A204.1 (cell line): ENCODE measurements around the gene ADAMTS17.

ENCODE experiments used
- FAIRE-seq: peaks from 2 replicates; lab custom pipeline; 2012; peaks lifted over from hg19 to GRCh38; lab: Jason Lieb, UNC

The ADAMTS17 gene

DNA sequence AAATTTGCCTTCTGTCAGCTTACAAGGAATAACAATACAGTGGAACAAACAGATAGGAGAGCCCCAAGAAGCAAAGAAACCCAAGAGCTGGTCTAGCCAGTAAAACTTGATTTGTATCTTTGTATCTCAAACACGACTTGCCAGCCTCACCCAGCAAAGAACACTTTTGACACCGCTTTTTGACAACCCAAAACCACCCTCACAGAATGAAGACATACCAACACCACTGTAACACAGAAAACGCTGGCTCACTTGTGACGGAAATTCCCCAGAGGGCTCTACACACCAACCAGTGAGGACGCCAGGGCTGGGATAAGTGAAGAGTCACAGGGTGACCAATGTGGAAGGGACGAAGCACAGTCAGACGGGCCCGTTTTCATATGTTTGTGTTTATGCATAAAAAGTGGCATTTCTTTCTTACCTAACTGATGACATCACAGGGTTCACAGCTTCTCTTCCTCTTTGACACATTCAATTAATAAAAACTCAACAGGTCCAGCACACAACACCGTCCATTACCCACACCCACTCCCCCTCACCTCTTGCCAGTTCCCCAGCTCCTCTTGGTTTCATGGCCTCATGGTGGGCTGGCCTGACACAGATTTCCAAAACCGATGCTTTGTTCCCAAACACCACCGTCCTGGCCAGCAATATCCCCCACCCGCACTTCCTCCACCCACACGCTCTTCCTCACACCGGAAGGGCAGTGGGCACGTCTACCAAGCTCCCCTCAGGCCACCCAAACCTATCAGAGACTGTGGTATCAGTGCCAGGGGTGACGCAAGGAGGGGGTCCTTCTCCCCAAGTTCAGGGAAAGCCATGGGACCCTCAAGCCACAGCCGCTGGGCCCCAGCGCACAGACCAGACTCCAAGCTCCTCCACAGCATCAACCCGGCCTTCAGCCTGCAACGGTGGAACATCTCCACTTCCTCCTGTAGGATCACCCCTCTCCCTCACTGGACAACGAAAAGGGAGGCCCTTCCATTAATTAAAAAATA is 94.2 kb downstream of the ADAMTS17 start:
- FAIRE-seq: no peak

DNA sequence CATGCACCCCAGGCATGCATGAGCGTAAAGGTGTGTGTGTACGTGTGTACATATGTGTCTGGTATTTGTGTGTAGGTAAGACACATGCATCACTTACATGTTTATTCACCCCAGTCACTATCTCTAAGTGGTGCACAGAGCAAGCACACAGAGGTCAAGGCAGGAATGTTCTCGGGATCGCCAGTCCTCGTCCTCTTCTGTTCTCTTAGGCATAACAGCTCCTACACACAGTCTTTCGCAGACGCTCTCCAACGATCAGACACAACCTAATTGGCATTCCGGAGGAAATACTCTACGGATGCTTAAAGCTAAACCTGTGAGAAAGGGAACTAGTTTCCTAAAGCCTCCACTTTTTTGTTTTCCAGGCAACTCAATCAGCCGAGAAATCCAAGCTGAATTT is 95.9 kb downstream of the ADAMTS17 start:
- FAIRE-seq: no peak

DNA sequence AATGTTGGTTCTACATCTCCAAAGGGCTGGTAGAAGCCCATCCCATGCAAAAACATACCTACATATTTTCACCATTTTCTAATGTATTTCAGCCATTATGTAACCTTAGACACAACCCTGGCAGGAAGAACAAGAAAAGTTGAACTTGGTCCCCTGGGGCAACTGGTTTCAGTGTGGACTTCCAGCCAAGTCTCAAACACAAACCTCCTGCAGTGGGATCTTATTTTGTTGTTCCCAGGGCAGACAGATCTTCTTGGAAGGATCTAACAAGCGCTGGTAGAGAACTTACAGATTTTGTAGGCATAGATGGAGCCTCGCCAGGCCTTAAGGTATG is 96.3 kb downstream of the ADAMTS17 start:
- no peak for FAIRE-seq

DNA sequence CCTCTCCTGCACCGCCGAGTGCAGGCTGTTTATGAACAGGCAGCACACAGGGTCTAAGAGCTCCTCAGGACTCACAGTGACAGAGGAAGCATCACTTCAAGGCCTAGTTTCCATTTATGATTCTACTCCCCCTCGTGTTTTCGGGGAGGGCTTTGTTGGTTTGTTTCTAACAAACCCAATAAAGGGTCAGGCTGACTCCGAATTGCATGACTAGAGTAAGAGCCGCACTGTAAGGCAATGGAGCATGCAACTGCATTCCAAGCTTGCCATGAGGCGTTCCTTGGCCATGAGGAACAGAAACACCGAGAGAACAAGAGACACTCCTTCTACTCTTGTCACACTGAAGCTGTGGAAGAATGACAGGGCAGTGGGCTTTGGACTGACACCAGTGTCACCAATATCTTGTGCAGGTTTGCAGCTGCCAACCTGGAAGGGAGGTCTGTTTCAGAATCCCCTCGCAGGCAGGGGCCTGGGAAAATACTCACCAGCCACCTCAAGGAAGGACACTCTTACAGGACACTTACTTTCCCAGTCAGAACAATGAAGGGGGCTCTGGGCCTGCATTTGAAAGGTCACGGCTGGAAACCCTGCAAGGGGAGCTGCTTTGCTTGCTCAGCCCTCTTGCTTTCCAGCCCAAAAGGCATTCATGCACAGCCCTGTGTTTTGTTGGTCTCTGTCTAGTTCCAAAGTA is 96.8 kb downstream of the ADAMTS17 start:
- FAIRE-seq: no peak

DNA sequence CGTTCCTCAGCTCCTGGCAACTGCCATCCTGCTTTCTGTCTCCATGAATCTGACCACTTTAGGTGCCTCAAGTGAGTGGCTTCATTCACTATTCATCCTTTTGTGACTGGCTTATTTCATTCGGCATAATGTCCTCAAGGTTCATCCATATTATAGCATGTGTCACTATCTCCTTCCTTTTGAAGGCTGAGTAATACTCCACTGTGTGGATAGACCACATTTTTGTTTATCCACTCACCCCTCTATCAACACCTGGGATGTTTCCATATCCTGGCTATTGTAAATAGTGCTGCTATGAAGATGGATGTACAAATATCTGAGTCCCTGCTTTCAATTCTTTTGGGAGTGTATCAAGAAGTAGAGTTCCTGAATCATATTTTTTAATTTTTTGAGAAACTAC is 98.8 kb downstream of the ADAMTS17 start:
- no peak for FAIRE-seq

DNA sequence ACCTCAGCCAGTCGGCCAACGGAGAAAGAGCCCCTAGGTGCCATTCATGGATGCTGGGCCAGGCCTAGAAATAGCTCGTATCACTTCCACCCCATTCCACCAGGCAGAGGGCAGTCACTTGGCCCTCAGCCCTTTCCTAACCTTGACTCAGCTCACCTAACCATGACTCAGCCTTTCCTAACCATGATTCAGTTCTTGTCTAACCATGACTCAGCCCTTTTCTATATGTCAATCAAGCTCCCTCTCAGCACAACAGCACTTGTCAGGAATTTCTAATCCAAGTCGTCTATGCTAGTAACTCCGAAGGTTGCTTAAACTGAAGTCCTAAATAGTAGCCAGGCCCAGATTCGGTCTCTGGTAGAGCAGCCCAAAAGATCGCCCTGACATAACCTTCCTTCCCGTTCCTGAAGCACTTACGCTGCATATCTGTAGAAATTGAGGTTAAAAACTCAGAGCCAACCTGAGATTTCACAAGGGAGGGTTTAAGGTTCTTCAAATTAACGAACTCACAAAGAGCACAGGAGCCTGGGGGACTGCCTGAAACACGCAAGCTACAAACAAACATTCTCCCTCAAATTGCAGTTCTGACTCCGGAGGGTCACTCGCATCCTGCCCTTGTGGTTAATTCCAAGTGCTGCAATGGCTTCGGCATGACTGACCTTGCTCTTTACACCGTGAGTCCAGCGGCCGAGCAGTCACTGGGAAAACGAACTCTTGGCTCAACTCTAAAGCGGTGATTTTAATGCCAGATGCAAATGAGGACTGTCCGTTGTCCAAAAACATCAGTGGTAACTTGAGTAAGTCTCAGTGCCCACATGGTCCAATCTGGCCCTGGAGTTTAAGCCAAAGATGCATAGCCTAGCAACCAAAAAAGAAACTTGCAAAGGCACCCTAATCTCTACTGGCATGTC is 99.9 kb downstream of the ADAMTS17 start:
- FAIRE-seq: no peak

DNA sequence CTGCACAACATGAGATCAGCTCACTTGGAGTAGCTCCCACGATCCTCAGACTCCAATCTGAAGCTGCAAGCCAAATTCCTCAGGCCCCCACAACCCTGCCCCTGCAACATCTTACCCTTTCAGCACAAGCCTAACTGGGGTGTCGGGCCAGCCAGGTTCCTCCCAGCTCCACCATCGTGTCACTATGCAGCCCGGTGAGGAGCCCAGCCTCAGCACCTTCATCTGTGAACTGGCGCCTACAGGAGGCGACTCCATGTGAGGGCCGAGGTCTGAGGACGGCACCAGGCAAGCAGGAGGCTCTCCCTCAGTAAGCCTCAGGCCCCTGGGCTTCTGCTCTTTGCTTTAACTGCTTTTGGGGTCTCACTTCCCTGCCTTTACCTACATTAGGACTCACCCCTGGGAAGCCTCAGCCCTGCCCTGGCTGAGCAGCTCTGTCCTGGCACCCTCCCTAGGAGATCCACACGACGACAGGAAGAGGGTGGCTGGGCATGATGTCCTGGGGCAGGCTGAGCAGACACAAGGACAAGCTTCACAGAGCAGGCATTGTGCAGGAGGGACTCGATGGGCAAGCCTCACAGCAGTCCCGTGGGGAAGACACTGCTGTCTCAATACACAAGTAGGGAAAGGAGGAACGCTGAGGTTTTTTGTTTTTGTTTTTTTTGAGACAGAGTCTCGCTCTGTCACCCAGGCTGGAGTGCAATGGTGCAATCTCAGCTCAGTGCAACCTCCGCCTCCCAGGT is 104.6 kb downstream of the ADAMTS17 start:
- FAIRE-seq: no peak

DNA sequence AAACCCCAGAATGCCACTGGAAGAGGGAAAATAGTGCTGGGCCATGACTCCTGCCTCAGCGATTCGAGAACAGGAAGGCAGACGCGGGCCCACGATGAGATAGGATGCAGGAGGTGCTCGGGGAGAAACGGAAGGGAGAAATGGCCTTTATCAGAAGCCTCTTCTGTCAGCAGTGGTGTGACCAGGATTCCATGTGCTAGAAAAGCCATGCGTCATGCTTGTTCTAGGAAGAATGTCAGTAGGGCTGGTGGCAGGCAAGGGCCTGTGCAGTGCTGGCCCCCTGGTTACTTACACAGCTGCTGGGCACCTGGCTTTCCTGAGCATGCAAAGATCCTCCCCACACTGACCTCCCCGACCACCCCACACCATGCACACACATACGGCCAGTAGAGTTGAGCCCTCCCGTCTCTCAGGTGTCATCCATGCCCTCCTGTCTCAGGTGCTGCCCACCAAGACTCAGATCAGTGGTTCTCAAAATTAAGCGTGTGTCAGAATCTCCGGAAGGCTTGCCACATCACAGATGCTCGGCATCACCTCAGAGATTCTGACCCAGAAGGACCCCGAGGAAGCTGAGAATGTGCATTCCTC is 106.7 kb downstream of the ADAMTS17 start:
- FAIRE-seq: no peak

DNA sequence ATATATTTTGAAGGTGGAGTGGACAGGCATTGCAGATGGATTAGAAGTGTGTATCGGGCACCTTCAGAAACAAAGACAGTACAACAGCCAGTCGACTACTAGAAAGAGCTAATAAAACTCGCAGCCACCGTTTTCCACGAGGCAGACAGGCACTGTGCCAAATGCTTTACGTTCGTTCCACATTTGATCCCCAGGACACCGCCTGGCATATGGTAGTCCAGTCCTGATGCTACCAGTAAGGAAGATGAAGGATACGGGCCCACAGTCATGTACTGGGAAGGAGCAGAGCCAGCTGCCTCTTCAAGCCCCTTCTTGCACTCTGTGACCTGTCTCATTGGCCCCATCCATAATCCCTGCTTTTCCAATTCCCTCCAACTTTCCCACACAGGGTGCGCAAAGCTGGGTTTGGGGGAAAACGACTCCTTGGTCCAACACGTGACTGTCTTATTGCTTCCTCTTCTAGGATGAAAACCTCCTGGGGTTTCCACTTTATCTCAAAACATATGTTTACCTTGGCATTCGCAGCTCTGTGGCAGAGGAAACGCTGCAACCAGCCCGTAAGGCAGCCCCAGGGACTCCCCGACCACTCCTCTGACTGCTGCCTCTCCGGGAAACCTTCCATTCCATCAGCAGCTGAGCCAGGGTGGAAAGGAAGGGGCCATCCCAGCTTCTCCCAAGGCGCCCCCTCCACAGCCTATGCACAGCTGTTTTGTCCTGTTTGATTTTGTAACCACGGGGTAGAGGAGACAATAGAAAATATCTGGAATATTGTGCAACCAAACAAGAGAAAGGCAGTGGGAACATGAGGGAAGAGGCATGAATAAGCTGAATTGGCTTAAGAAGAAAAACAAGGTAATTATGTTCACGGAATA is 107.4 kb downstream of the ADAMTS17 start:
- FAIRE-seq: no peak

DNA sequence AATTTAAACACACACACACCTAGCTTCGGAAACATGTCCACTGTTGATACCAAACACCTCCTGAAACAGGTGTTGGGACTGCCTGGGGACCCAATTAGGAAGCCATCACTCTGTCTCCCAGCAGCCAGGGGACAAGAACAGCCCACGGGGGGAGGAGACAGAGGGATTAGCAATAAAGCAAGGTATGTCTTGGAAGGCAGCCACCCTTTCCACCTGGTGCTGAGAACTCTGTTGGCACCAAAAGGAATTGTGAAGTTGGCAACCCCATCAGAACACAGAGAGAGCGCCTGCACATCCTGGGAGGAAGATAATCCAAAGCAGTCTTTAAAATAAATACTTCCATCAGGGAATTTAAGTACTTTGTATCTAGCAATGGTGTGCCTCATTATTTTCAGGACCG is 111.0 kb downstream of the ADAMTS17 start:
- no peak for FAIRE-seq

DNA sequence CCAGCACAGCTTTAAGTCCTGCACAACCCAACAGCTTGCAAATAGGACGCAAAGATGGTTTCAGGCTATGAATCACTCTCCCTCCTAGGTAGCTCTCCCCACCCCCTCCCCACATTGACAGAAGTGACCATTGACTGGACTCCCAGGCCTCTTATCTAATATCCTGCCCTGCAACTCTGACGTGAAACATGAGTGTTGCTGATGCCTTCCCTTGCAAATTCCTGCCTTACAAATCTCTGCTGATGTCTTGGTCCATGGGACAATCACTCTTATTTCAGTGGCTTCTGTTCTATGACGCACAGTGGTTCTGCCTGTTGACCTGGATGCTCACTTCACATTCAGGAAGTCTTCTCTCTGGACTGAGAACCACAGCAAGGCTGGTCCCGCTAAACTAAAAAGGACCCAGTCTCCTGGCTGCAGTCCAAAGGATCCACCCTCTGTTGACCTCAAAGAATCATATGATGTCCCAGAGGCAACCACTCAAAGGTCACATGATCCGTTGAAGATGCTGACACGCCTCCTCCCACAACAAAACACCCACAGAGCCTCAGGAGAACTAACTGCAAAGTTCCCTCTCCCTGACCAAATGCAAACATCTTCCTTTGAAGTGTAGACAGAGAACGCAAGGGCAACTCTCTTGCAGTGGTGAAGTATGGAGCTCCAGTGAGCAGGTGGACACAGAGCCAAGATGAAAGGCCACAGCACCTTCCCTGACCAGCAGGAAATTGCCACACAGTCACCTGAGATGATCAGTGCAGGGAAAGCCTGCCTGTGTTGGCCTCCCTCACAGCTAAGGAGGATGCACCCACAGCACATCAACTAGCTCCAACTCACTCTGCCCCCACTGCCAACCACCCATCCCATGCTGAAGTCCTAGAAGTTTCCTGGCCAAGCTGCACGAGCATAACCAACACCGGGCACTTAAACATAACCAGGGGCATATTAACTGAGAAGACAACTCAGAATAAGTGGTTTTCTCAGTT is 112.3 kb downstream of the ADAMTS17 start:
- FAIRE-seq: no peak

DNA sequence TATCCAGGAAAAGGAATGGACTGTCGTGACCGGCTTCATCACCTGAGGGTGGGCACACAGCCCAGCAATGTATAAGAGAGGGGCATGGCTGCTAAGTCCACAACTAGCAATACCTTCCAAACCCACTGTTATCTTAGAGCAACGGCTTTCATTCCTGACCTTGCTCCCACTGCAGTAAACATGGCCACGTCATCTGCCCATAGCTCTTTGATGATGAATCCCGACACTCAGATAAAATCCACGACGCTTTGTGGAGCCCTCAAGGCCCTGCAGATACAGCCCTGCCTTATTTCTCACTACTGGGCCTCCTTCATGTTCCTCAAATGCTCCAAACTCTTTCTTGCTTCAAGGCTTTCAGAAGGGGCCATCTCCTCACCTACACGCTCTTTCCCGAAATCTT is 114.0 kb downstream of the ADAMTS17 start:
- FAIRE-seq: no peak

DNA sequence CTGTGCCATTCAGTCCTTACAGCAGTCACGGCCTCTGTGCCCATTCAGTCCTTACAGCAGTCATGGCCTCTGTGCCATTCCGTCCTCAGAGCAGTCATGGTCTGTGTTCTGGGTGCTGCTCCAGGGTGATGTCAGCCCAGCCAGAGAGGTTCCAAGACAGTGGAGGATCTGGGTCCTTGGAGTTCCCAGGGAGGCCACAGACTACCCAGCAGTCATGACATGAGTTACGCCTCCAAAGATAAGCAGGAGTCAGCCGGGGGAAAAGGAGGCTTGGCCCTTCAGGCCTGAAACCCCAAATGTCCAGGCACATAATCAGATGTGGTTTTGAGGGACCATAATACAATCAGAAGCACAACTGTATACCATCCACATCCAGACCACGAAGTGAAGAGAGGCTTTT is 115.7 kb downstream of the ADAMTS17 start:
- FAIRE-seq: no peak

DNA sequence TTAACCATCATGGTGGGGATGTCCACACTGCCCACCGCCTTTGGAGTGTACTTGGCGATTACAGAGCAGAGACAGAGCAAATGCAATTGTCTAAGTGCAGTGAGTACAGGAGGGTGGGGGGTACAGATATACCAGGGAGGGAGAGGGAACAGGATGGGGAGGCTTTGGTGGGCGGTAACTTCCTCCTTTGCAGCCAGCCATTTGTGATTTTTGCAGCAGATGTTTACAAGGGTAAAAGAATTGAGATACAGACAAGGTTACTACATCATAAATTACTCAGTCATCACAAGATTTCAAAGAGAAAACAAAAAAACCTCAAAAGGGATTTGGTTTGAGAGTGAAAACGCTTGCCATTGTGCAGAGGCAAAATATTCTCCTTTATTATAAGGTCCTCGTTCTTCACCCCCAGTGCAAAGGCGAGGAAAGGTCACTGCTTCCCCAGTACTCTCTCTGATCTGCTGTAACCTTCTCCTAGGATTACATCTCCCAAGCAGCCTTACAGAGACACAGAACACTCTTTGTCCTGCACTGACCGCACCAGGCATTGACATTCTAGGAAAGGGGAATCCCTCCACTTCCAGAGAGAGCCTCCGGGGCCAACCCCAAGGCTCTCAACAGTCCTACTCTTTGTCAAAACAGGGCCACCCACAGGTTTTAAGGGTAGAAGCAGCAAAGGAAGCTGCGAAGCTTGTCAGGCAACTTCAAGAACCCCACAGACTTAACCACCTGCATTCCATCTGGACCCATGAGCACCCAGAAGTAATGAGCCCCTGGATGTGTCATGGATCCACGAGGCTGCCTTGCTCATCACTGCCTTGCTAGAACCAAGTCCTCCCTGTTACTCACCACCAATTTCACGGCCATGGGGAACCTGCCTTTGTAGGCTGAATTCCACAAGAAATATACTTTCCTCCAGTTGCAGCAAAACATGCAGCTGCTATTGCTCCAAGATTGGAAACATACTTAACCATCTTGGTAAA is 117.3 kb downstream of the ADAMTS17 start:
- no peak for FAIRE-seq

DNA sequence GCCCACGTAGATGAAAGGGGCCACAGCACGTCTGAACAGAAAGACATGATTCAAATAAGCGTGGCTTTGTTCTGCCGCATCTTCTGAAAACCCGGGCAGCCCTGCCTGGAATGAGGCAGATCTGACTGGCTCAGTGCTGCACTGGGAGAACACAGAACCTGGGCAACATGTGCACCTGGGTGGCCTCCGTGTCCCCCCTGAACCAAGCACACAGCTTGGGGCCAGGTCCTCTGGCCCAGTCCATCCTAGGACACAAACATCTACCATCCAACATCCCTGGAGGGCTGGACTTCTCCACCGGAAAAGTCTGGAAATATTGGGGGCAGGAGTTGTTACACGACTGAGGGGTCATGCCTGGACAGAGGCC is 119.4 kb downstream of the ADAMTS17 start:
- no peak for FAIRE-seq

DNA sequence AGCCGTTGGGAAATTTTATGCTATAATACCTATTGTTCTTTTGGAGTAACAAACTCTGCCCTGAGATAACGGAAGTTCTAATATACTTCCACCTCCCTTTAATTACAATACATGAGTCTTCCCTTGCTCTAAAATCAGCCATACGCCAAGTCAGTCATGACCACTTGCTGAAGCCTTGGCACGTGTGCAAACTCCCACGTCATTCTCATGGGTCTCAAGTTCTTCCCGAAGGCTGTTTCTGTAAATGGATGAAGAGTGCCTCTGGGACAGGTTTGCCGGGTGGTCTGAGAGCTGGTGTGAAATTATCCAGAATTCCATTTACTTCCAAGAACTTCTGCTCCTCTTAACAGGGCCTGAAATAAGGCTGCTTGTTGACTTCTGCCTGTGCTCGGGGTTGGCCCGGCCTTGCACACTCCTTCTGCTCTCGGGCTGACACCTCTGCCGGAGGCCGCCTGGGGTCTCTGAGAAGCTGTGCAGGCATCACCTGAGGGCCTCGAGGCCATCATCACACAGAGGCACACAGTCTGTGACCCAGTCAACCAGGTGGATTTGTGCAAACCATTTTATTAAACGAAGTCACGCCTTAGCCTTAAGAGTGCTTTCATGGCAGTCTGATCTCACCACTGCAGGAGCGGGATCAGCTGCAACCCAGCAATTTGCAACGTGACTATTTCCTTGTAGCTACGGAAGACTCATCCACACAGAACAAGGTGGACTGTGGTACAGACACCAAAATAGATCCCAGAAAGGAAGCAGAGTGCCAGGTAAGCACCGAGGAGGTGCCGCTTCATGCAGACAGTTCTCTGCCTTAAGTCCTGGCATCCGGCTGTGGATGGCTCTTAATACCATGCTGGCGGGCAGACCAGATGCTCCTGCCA is 120.1 kb downstream of the ADAMTS17 start:
- FAIRE-seq: no peak
